ENCODE results near the gene FHAD1. TPM values are rescaled to one million over a fixed set of nuclear protein-coding genes. Genes with fewer than 3 reads are reported as not detected.

FHAD1 gene
- total RNA-seq, 2 donors from 2014 or later, result 0.27 to 6.5 TPM

DNA sequence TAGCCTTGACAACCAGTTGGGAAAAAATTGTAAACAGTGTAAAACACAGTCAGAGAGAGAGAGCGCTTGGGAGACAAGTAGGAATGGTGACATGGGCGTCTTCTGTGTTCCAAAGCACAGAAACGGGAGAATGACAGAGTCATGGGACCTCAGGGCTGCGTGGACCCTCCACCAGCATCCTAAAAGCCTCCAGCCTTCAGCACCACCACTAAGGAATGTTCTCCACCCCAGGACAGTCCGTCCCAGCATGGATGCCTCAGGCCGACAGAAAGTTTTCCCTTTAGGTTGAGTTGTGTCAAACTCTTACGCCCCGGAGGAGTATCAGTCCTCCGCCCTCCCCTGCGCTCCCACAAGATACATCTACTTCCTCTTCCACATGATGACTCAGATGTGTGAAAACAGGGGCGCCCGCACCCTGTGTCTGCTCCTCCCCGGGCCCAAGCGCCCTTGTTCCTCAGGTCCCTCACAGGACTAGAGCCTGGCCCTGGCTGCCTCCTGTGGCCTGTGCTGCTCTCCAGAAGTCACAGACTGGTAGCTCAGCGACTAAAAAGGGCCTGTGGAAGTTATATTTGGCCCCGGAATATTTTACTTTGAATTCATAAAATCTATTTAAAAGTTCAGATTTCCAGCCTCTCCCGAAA is 98.8 kb downstream of the FHAD1 start:
- no peak for DNase-seq (ENCODE audit: low spot score)
- no peaks in the 10 kb centered on the region for H3K36me3 ChIP-seq

DNA sequence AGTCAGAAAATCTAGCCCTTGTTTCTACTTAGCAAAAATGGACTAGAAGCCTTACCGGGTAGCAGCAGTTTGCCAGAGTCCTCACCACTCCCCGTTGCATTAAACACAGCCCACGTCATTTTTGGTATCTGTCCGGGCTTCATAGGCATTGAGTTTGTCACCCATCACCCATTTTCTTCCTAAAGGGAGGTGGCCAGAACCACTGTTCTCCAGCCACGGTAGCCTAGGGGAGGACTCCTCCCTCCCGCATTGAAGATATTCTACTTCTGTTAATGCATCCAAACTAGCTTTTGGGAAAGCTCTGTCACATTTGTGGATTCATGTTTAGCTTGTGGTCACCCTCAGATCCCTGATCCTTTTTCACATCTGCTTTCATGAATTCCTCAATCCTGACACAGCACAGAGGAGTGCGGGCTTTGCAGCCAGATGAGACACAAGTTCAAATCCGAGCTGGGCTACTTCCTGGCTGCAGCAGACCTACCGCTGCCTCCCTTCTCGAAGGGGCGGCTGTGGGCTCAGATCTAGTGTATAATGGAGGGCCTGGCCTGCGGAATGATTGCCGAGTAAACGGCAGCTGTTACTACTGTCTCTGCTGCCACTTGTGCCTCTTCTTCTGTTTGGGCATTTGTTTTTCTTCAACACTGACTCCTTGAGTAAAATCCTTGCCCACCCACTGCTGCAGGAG is 99.5 kb downstream of the FHAD1 start:
- TF ChIP-seq POLR2AphosphoS5 (IDR thresholded peaks at IDR 0.05) (no peak), POLR2A (IDR thresholded peaks at IDR 0.05) (no peak)
- TF ChIP-seq, protein P1, sequence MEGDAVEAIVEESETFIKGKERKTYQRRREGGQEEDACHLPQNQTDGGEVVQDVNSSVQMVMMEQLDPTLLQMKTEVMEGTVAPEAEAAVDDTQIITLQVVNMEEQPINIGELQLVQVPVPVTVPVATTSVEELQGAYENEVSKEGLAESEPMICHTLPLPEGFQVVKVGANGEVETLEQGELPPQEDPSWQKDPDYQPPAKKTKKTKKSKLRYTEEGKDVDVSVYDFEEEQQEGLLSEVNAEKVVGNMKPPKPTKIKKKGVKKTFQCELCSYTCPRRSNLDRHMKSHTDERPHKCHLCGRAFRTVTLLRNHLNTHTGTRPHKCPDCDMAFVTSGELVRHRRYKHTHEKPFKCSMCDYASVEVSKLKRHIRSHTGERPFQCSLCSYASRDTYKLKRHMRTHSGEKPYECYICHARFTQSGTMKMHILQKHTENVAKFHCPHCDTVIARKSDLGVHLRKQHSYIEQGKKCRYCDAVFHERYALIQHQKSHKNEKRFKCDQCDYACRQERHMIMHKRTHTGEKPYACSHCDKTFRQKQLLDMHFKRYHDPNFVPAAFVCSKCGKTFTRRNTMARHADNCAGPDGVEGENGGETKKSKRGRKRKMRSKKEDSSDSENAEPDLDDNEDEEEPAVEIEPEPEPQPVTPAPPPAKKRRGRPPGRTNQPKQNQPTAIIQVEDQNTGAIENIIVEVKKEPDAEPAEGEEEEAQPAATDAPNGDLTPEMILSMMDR (IDR thresholded peaks at IDR 0.05), result no peak
- no peaks in the 10 kb centered on the region for H3K9me3 ChIP-seq
- no peak for DNase-seq (ENCODE audit: low spot score)
- H3K27ac ChIP-seq, result no peak overlapping the region
- no peaks in the 10 kb centered on the region for H3K36me3 ChIP-seq
- no peak overlapping the region for H3K4me3 ChIP-seq
- peaks cover 6% of the 10 kb centered on the region for H3K4me1 ChIP-seq (replicated peaks)
- H3K27me3 ChIP-seq (replicated peaks; ENCODE audit: insufficient read depth), result no peaks in the 10 kb centered on the region
- 87% methylated on average over 14 of the region's 14 CpGs for WGBS
- intact Hi-C loops (cut with DNase I), result no loop called here

More for the DNA sequence above, 98.8 kb downstream of the FHAD1 start:
- Histone ChIP-seq H3K27ac (no peak overlapping the region), H3K4me3 (no peak overlapping the region), H3K9me3 (no peaks in the 10 kb centered on the region), H3K27me3 (replicated peaks; ENCODE audit: insufficient read depth) (no peaks in the 10 kb centered on the region), H3K4me1 (replicated peaks) (peaks cover 7% of the 10 kb centered on the region)
- intact Hi-C loops (cut with DNase I), result no loop called here
- WGBS, result 97% methylated on average over 16 of the region's 17 CpGs
- TF ChIP-seq POLR2AphosphoS5 (IDR thresholded peaks at IDR 0.05), result no peak
- TF ChIP-seq, protein P1 (IDR thresholded peaks at IDR 0.05), result no peak
- TF ChIP-seq POLR2A (IDR thresholded peaks at IDR 0.05), result no peak

DNA sequence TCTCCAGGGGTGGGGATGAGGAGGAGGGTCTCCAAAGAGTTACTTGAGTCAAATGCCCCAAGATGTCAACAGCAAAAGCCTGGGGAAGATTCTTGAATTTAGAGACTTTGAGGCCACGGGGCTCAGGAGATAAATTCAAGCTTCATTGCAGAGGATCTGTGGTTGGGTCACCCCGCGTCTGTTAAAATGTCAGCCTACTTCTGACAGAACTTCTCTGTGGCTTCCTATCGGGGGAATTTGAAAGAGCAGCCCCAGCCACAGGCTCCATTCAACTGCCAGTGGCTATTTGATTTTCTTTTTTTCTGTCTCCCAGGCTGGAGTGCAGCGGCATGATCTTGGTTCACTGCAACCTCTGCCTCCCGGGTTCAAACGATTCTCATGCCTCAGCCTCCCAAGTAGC is 100.2 kb downstream of the FHAD1 start:
- H3K4me1 ChIP-seq (replicated peaks), result peaks cover 3% of the 10 kb centered on the region
- no peaks in the 10 kb centered on the region for H3K9me3 ChIP-seq
- WGBS, result 88% methylated on average over 7 of the region's 7 CpGs
- H3K27ac ChIP-seq, result no peak overlapping the region
- intact Hi-C loops (cut with DNase I), result no loop called here
- no peak for DNase-seq (ENCODE audit: low spot score)
- no peaks in the 10 kb centered on the region for H3K27me3 ChIP-seq (replicated peaks; ENCODE audit: insufficient read depth)
- no peaks in the 10 kb centered on the region for H3K36me3 ChIP-seq
- no peak overlapping the region for H3K4me3 ChIP-seq
- TF ChIP-seq, protein P1 (IDR thresholded peaks at IDR 0.05), result no peak
- TF ChIP-seq POLR2A (IDR thresholded peaks at IDR 0.05), result no peak
- TF ChIP-seq POLR2AphosphoS5 (IDR thresholded peaks at IDR 0.05), result no peak

DNA sequence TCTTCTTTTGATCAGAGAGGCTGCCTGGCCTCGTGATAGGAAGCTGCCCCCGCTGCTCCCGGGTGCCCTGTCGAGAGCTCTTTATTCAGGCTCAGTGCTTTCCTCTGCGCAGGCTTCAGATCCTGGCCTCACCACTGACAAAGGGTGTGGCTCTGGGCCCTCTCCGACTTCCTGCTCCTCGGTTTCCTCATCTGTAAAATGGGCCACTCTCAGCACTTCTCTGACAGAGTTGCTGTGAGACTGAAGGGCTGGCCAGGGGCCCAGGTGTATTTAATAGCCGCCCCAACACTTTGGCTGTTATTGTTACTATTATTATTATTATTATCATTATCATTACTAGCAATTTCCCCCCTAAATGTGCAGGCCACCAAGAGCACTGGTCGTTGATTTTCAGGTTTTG is 101.6 kb downstream of the FHAD1 start:
- no peaks in the 10 kb centered on the region for H3K27me3 ChIP-seq (replicated peaks; ENCODE audit: insufficient read depth)
- 92% methylated on average over 9 of the region's 9 CpGs for WGBS
- intact Hi-C loops (cut with DNase I), result no loop called here

More for the DNA sequence above, 101.6 kb downstream of the FHAD1 start:
- Histone ChIP-seq H3K4me1 (replicated peaks) (no peaks in the 10 kb centered on the region), H3K27ac (no peak overlapping the region), H3K9me3 (no peaks in the 10 kb centered on the region), H3K36me3 (no peaks in the 10 kb centered on the region), H3K4me3 (no peak overlapping the region)
- DNase-seq (ENCODE audit: low spot score), result no peak
- TF ChIP-seq, protein P1 (IDR thresholded peaks at IDR 0.05), result no peak
- TF ChIP-seq POLR2A (IDR thresholded peaks at IDR 0.05), result no peak
- TF ChIP-seq POLR2AphosphoS5 (IDR thresholded peaks at IDR 0.05), result no peak

Measured in prostate gland (tissue), 2 donors.